Transverse colon (tissue), 4 donors: ENCODE measurements around the gene ATXN10. TPM values are rescaled to one million over a fixed set of nuclear protein-coding genes. Genes with fewer than 3 reads are reported as not detected.

Source experiments
- DNase-seq: peaks from one replicate; pipeline ENCODE4 v3.0.0-alpha.2; 2019
- H3K27ac ChIP-seq, 4 donors: fragments of 200-600 bp; sonication (generic); 2 replicates each; pipeline ENCODE4 v1.5.1; 2016 to 2018; ENCODE audit warnings: inconsistent platforms in 4 of 4
- H3K27me3 ChIP-seq: fragments of 200-600 bp; sonication (generic); 2 replicates; pipeline ENCODE4 v1.5.1; 2017; ENCODE audit warnings: inconsistent platforms
- H3K36me3 ChIP-seq, 4 donors: fragments of 200-600 bp; sonication (generic); 2 replicates each; pipeline ENCODE4 v1.5.1; 2017 to 2019; ENCODE audit warnings: inconsistent platforms in 4 of 4
- H3K4me1 ChIP-seq, 4 donors: fragments of 200-600 bp; sonication (generic); 2 replicates each; pipeline ENCODE4 v1.5.1; 2017 to 2020; ENCODE audit warnings: inconsistent platforms in 4 of 4
- H3K4me3 ChIP-seq, 4 donors: fragments of 200-600 bp; sonication (generic); 1 replicate in 1 of 4; 2 replicates in 3 of 4; pipeline versions ENCODE4 v1.5.1 to v1.6.1; 2017 to 2019; ENCODE audit warnings: inconsistent platforms in 4 of 4
- H3K9me3 ChIP-seq, 2 donors: fragments of 200-600 bp; sonication (generic); 2 replicates each; pipeline ENCODE4 v1.5.1; 2017 to 2019; ENCODE audit warnings: inconsistent platforms in 2 of 2
- CTCF ChIP-seq, 5 experiments: fragments of 200-600 bp in 3 of 5; fragments of 450-650 bp in 2 of 5; sonication (generic) in 3 of 5; IDR thresholded peaks; 1 replicate in 2 of 5; 2 replicates in 3 of 5; pipeline ENCODE4 v1.5.1; 2016 to 2017; ENCODE audit warnings: antibody characterized with exemption in 5 of 5, inconsistent platforms in 3 of 5, mild to moderate bottlenecking in 2 of 5, moderate library complexity in 1 of 5
- EP300 ChIP-seq: sonication (generic); formaldehyde crosslinking; IDR thresholded peaks from one replicate; pipeline ENCODE4 v1.6.1; 2017; ENCODE audit warnings: antibody characterized with exemption, low read depth
- POLR2A ChIP-seq: fragments of 450-650 bp; IDR thresholded peaks from one replicate; pipeline ENCODE4 v1.6.1; 2016; ENCODE audit warnings: antibody characterized with exemption, mild to moderate bottlenecking, moderate library complexity
- POLR2AphosphoS5 ChIP-seq, 3 donors: sonication (generic); formaldehyde crosslinking; IDR thresholded peaks; one replicate each; pipeline ENCODE4 v1.6.1; 2016; ENCODE audit warnings: antibody characterized with exemption in 3 of 3
- WGBS, 2 donors: methylation state at CpG; one replicate each; pipeline ENCODE4 v1.1.5; 2018; ENCODE audit warnings: low coverage in 1 of 2; 5-methylcytosine and 5-hydroxymethylcytosine counted together
- in situ Hi-C, 4 donors: fragments of 200-750 bp; cut with MboI; loops; one replicate each; pipeline versions ENCODE4 v1.15.0 to v1.15.1; 2017; ENCODE audit warnings: low sequenced_read_pairs in 3 of 4, low pct_ligation_motif_present in 1 of 4, low pct_unique_long_range_greater_than_20kb in 1 of 4
- intact Hi-C: fragments of 100-400 bp; cut with DNase I; formaldehyde crosslinking; loops from one replicate; pipeline ENCODE4 v1.15.1; 2023; ENCODE audit warnings: low total_unique reads
- total RNA-seq, 4 donors: library from RNA; depleted of rRNA; stranded (reverse); fragments of >200 nt; gene quantifications; one replicate each; pipeline ENCODE4 v1.1.0, GENCODE V29; 2016

Gene ATXN10
- total RNA-seq, 4 donors from 2014 or later: 27.3 to 88.3 (median 47.8) TPM

DNA sequence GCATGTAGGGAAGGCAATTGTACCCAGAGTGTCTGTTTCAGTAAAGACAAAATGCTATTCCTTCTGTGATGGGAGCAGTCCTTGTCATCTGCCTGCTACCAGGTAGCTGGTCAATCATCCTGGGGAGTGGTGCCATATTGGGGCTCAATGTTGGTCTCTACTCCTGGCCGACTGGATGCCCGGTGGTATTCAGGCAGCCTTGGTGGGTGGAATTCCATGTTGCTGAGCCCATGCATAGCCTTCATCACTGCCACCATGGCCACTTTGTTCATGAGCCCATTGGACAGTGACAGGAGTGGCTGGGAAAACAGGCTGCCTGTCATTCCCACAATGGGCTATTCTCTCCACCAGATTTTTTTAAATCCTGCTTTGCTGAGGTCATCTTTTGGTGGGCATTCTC, 184.3 kb downstream of the ATXN10 start:
- 100% methylated on average over 2 of the region's 2 CpGs; no CpG with 5 or more reads in 1 of the 2 donors for WGBS, 2 donors
- H3K9me3 ChIP-seq: peaks cover 4 to 10% of the 10 kb centered on the region in 2 donors
- no peaks in the 10 kb centered on the region for H3K27me3 ChIP-seq
- H3K27ac ChIP-seq: no peak overlapping the region
- no peaks in the 10 kb centered on the region for H3K4me1 ChIP-seq
- TF ChIP-seq POLR2AphosphoS5 (IDR thresholded peaks at IDR 0.05) (no peak), EP300 (no peak), POLR2A (no peak), CTCF (IDR thresholded peaks at IDR 0.05) (no peak)
- no peak for DNase-seq
- in situ Hi-C loops: no loop called here
- intact Hi-C loops: loop anchor here (2.0 kb wide), 1 partner anchor 77 kb away; no protein-coding TSS in a partner anchor
- H3K36me3 ChIP-seq: peaks cover 0 to 18% (median 5%) of the 10 kb centered on the region in 4 donors
- no peak overlapping the region for H3K4me3 ChIP-seq

- H3K36me3 ChIP-seq: peaks cover 0 to 4% (median under 1%) of the 10 kb centered on the region in 4 donors
- no peak for DNase-seq
- H3K9me3 ChIP-seq: peaks cover 0 to 3% of the 10 kb centered on the region in 2 donors
- no peaks in the 10 kb centered on the region for H3K27me3 ChIP-seq
- H3K4me3 ChIP-seq: no peak overlapping the region
- H3K27ac ChIP-seq: no peak overlapping the region
- 80 to 90% methylated on average over 1 to 5 of the region's 5 CpGs for WGBS, 2 donors
- no peak for TF ChIP-seq CTCF (IDR thresholded peaks at IDR 0.05)
- no peak for TF ChIP-seq EP300
- no peak for TF ChIP-seq POLR2AphosphoS5 (IDR thresholded peaks at IDR 0.05)
- no peak for TF ChIP-seq POLR2A
- in situ Hi-C loops: no loop called here
- intact Hi-C loops: no loop called here
- no peaks in the 10 kb centered on the region for H3K4me1 ChIP-seq
Observed at GRCh38 chr22:45857519-45857918, 185.9 kb downstream of the ATXN10 start.

DNA sequence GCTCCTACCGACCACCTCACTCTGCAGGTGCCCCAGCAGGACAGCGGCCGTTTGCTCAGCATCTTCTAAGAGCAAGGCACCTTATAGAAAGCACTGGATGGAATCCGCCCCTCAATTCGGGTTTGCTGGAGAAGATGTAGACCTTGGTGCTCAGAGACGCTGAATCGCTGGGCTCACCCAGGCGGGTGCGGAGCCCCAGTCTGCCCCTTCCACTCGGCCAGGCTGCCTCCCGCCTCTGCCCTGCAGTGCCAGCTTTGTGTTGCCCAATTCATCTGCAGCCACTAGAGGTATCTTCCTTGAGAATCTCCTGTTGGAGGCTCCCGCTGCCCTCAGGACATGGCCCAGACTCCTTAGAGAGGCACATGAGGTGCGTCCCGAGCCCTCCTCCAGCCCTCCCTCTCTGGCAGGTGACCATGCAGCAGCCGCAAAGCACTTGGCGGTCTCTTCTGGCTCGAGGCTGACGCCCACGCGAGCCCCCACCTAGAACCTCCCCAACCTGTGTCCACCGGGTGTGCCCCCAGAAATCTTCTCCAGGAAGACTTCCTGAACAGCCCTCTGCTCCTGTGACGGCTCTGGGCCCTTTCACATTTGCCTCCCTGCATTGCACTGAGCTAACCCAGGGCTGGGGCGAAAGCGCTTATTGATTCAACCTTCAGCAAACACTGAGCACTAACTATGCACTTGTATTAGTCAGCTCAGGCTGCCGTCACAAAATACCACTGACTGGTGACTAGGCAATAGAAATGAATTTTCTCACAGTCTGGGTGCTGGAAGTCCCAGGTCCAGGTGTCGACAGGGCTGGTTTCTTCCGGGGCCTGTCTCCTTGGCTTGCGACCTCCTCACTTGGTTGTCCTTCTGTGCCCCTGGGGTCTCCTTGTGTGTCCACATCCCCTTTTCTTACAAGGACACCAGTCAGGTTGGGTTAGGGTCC, 187.9 kb downstream of the ATXN10 start:
- no peaks in the 10 kb centered on the region for H3K9me3 ChIP-seq
- in situ Hi-C loops (no loop called here), intact Hi-C loops (no loop called here)
- H3K27ac ChIP-seq: no peak overlapping the region
- H3K36me3 ChIP-seq: no peaks in the 10 kb centered on the region
- DNase-seq: no peak
- H3K4me3 ChIP-seq: no peak overlapping the region
- TF ChIP-seq POLR2AphosphoS5 (IDR thresholded peaks at IDR 0.05): no peak
- TF ChIP-seq EP300: no peak
- TF ChIP-seq CTCF (IDR thresholded peaks at IDR 0.05): no peak
- TF ChIP-seq POLR2A: no peak
- peaks cover 13% of the 10 kb centered on the region for H3K27me3 ChIP-seq
- WGBS, 2 donors: 96% methylated on average over 14 to 28 of the region's 28 CpGs
- H3K4me1 ChIP-seq: peaks cover 0 to 7% (median 0%) of the 10 kb centered on the region in 4 donors

DNA sequence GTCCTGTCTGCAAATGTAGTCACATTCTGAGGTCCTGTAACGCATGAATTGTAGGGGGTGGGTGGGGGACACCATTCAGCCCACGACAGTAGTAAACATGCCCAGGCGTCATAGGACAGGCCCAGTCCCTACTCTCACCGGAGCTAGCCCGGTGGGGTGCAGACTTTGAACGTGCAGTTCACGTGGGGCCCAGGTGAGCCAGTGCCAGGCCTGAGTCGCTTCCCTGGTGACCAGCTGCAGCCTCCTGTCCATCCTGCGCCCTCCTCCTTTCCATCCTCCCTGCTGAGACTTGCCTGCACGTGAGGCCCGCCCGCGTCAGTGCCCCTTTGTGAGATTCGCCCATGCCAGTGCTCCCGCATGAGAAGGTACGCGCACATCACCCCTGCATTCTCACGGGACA, 188.6 kb downstream of the ATXN10 start:
- peaks cover 0 to 9% (median 0%) of the 10 kb centered on the region in 4 donors for H3K4me1 ChIP-seq
- peaks cover 20% of the 10 kb centered on the region for H3K27me3 ChIP-seq
- WGBS, 2 donors: 93 to 95% methylated on average over 3 to 18 of the region's 18 CpGs
- no peak overlapping the region for H3K4me3 ChIP-seq
- no peak overlapping the region for H3K27ac ChIP-seq
- H3K36me3 ChIP-seq: no peaks in the 10 kb centered on the region
- H3K9me3 ChIP-seq: no peaks in the 10 kb centered on the region
- TF ChIP-seq CTCF (IDR thresholded peaks at IDR 0.05) (no peak), EP300 (no peak), POLR2A (no peak), POLR2AphosphoS5 (IDR thresholded peaks at IDR 0.05) (no peak)
- in situ Hi-C loops: no loop called here
- no peak for DNase-seq
- intact Hi-C loops: no loop called here
